Neural cell (in vitro differentiated cells): Measurements from ENCODE around the gene C7. TPM values are rescaled to one million over a fixed set of nuclear protein-coding genes. Genes with fewer than 3 reads are reported as not detected.

Experiments
- H2AFZ ChIP-seq: fragments of 200-600, 300-800 bp; sonication (generic), shearing (Covaris generic); 2 replicates; pipeline ENCODE4 v1.6.0; 2014; ENCODE audit warnings: low read depth, mild to moderate bottlenecking, antibody characterized with exemption, low read length, moderate library complexity
- H3F3A ChIP-seq: fragments of 200-600 bp; shearing (Covaris generic); 2 replicates; pipeline ENCODE4 v1.6.1; 2016; ENCODE audit warnings: mild to moderate bottlenecking, moderate library complexity, mixed read lengths, antibody characterized with exemption, low read length; ENCODE audit not compliant: insufficient read depth, poor library complexity, severe bottlenecking
- H3K27ac ChIP-seq: fragments of 200-600, 300-800 bp; sonication (generic), shearing (Covaris generic); 2 replicates; pipeline ENCODE4 v1.5.1; 2014; ENCODE audit warnings: mild to moderate bottlenecking, low read length, moderate library complexity
- H3K27me3 ChIP-seq: fragments of 300-800, 200-600 bp; sonication (generic), shearing (Covaris generic); 2 replicates; pipeline ENCODE4 v1.6.0; 2014; ENCODE audit warnings: mild to moderate bottlenecking, low read depth, low read length, moderate library complexity; ENCODE audit not compliant: insufficient read depth
- H3K36me3 ChIP-seq: fragments of 300-800, 200-600 bp; sonication (generic), shearing (Covaris generic); 2 replicates; pipeline ENCODE4 v1.5.1; 2014; ENCODE audit warnings: mild to moderate bottlenecking, antibody characterized with exemption, low read length, moderate library complexity; ENCODE audit not compliant: insufficient read depth
- H3K4me2 ChIP-seq: fragments of 300-800, 200-600 bp; sonication (generic), shearing (Covaris generic); 2 replicates; pipeline ENCODE4 v1.6.0; 2014; ENCODE audit warnings: mild to moderate bottlenecking, low read length
- H3K4me3 ChIP-seq: fragments of 300-800, 200-600 bp; sonication (generic), shearing (Covaris generic); 2 replicates; pipeline ENCODE4 v1.5.1; 2014; ENCODE audit warnings: mild to moderate bottlenecking, low read length, moderate library complexity
- H3K79me2 ChIP-seq: fragments of 200-600 bp; shearing (Covaris generic); replicated peaks from 2 replicates; pipeline ENCODE4 v1.6.0; 2014; ENCODE audit warnings: mild to moderate bottlenecking, low read length, moderate library complexity; ENCODE audit not compliant: insufficient read depth
- H3K9ac ChIP-seq: fragments of 300-800, 200-600 bp; sonication (generic), shearing (Covaris generic); 2 replicates; pipeline ENCODE4 v1.6.1; 2016; ENCODE audit warnings: mild to moderate bottlenecking, low read length, mixed read lengths
- H3K9me2 ChIP-seq: fragments of 200-600 bp; shearing (Covaris generic); 2 replicates; pipeline ENCODE4 v1.6.1; 2016; ENCODE audit warnings: mild to moderate bottlenecking, low read length, mixed read lengths; ENCODE audit not compliant: insufficient read depth
- H3K9me3 ChIP-seq: fragments of 200-600, 300-800 bp; sonication (generic), shearing (Covaris generic); 2 replicates; pipeline ENCODE4 v1.6.1; 2016; ENCODE audit warnings: mild to moderate bottlenecking, mixed run types, low read length, moderate library complexity, mixed read lengths
- H4K20me1 ChIP-seq: fragments of 200-600 bp; shearing (Covaris generic); 2 replicates; pipeline ENCODE4 v1.6.1; 2016; ENCODE audit warnings: mild to moderate bottlenecking, mixed run types; ENCODE audit not compliant: insufficient read depth
- CTCF ChIP-seq: fragments of 450-650 bp; IDR thresholded peaks from 2 replicates; pipeline ENCODE4 v1.5.1; 2014; ENCODE audit warnings: antibody characterized with exemption, mild to moderate bottlenecking, moderate library complexity; ENCODE audit not compliant: poor library complexity, severe bottlenecking
- EP300 ChIP-seq: fragments of 450-650 bp; conservative IDR thresholded peaks from 2 replicates; pipeline ENCODE4 v1.6.1; 2014; ENCODE audit warnings: antibody characterized with exemption, mild to moderate bottlenecking, moderate library complexity; ENCODE audit not compliant: poor library complexity, severe bottlenecking
- EZH2 ChIP-seq: fragments of 200-600, 300-800 bp; shearing (Covaris generic), sonication (generic); IDR thresholded peaks from 2 replicates; pipeline ENCODE4 v1.6.1; 2014; ENCODE audit warnings: antibody characterized with exemption, low read length, borderline replicate concordance, mild to moderate bottlenecking; ENCODE audit not compliant: insufficient read depth, poor library complexity, severe bottlenecking
- MXI1 ChIP-seq: fragments of 450-650 bp; conservative IDR thresholded peaks from 2 replicates; pipeline ENCODE4 v1.6.1; 2014; ENCODE audit warnings: antibody characterized with exemption, mild to moderate bottlenecking; ENCODE audit not compliant: poor library complexity, severe bottlenecking
- POLR2AphosphoS5 ChIP-seq: IDR thresholded peaks from 2 replicates; pipeline ENCODE4 v1.6.1; 2012
- RAD21 ChIP-seq: fragments of 450-650 bp; conservative IDR thresholded peaks from 2 replicates; pipeline ENCODE4 v1.6.1; 2014; ENCODE audit warnings: antibody characterized with exemption, mild to moderate bottlenecking, moderate library complexity
- REST ChIP-seq: IDR thresholded peaks from 2 replicates; pipeline ENCODE4 v1.6.1; 2012; ENCODE audit warnings: borderline replicate concordance
- SMC3 ChIP-seq: fragments of 450-650 bp; conservative IDR thresholded peaks from 2 replicates; pipeline ENCODE4 v1.6.1; 2014; ENCODE audit warnings: antibody characterized with exemption, mild to moderate bottlenecking, moderate library complexity; ENCODE audit not compliant: poor library complexity
- TAF1 ChIP-seq: IDR thresholded peaks from 2 replicates; pipeline ENCODE4 v1.6.1; 2012; ENCODE audit warnings: low read depth
- polyA plus RNA-seq: library from polyadenylated mRNA; depleted of rRNA; stranded (reverse); fragments of >200 nt; gene quantifications from 2 replicates; pipeline ENCODE4 v1.2.3, GENCODE V29; 2014

The C7 gene
- polyA plus RNA-seq, 1 donor from 2014 or later: not detected

- TF ChIP-seq POLR2AphosphoS5: no peak
- no peak for TF ChIP-seq MXI1
- TF ChIP-seq SMC3: no peak
- no peak for TF ChIP-seq REST
- no peak for TF ChIP-seq RAD21
- no peak for TF ChIP-seq TAF1
- no peak for TF ChIP-seq EZH2
- no peak for TF ChIP-seq CTCF
- TF ChIP-seq EP300: no peak
- H3K9me2 ChIP-seq: no peaks in the 10 kb centered on the region
- H3K9me3 ChIP-seq: no peaks in the 10 kb centered on the region
- no peak overlapping the region for H3K4me3 ChIP-seq
- no peak overlapping the region for H3K27ac ChIP-seq
- H2AFZ ChIP-seq: no peak overlapping the region
- no peak overlapping the region for H3K9ac ChIP-seq
- H4K20me1 ChIP-seq: no peaks in the 10 kb centered on the region
- H3K36me3 ChIP-seq: no peaks in the 10 kb centered on the region
- no peak overlapping the region for H3K4me2 ChIP-seq
- H3K79me2 ChIP-seq: no peaks in the 10 kb centered on the region
- no peaks in the 10 kb centered on the region for H3F3A ChIP-seq
- no peaks in the 10 kb centered on the region for H3K27me3 ChIP-seq
These were observed 82.8 kb downstream of the C7 start for GRCh38 chr5:40991981-40992559.

GRCh38 chr5:40995801-40996586 is 86.7 kb downstream of the C7 start:
- no peak overlapping the region for H3K9ac ChIP-seq
- H3F3A ChIP-seq: no peaks in the 10 kb centered on the region
- no peak overlapping the region for H2AFZ ChIP-seq
- TF ChIP-seq RAD21: no peak
- TF ChIP-seq MXI1: no peak
- TF ChIP-seq EP300: no peak
- no peaks in the 10 kb centered on the region for H3K36me3 ChIP-seq
- H3K9me3 ChIP-seq: no peaks in the 10 kb centered on the region
- no peaks in the 10 kb centered on the region for H3K9me2 ChIP-seq
- H3K27ac ChIP-seq: no peak overlapping the region
- H3K4me2 ChIP-seq: no peak overlapping the region
- no peaks in the 10 kb centered on the region for H3K79me2 ChIP-seq
- no peaks in the 10 kb centered on the region for H3K27me3 ChIP-seq
- no peaks in the 10 kb centered on the region for H4K20me1 ChIP-seq
- H3K4me3 ChIP-seq: no peak overlapping the region
